T47D (cell line): Measurements from ENCODE around the gene DMBX1.

Source experiments
- DNase-seq, 2 experiments: peaks; one replicate each; pipeline versions ENCODE4 v3.0.0 to v3.0.0-alpha.2; 2011 to 2012; ENCODE audit warnings: low read depth in 1 of 2, low spot score in 1 of 2
- JUND ChIP-seq: IDR thresholded peaks from 2 replicates; pipeline ENCODE4 v1.6.1; 2012; ENCODE audit warnings: low read depth
- in situ Hi-C: cut with HindIII; loops from 2 replicates; pipeline ENCODE4 v1.10.0; 2016; ENCODE audit warnings: low sequenced_read_pairs, low pct_unique_long_range_greater_than_20kb

DMBX1 gene

GRCh38 chr1:46506470-46507219, 17.0 kb downstream of the DMBX1 start:
- no peak for TF ChIP-seq JUND
- no peak for DNase-seq
- in situ Hi-C loops = no loop called here

GRCh38 chr1:46508757-46509156, 19.1 kb downstream of the DMBX1 start:
- in situ Hi-C loops = no loop called here
- TF ChIP-seq JUND = no peak
- no peak for DNase-seq

GRCh38 chr1:46510341-46510997, 20.8 kb downstream of the DMBX1 start:
- no peak for DNase-seq
- no peak for TF ChIP-seq JUND
- in situ Hi-C loops = no loop called here

GRCh38 chr1:46510998-46511365, 21.3 kb downstream of the DMBX1 start:
- in situ Hi-C loops = no loop called here
- no peak for TF ChIP-seq JUND

DNA sequence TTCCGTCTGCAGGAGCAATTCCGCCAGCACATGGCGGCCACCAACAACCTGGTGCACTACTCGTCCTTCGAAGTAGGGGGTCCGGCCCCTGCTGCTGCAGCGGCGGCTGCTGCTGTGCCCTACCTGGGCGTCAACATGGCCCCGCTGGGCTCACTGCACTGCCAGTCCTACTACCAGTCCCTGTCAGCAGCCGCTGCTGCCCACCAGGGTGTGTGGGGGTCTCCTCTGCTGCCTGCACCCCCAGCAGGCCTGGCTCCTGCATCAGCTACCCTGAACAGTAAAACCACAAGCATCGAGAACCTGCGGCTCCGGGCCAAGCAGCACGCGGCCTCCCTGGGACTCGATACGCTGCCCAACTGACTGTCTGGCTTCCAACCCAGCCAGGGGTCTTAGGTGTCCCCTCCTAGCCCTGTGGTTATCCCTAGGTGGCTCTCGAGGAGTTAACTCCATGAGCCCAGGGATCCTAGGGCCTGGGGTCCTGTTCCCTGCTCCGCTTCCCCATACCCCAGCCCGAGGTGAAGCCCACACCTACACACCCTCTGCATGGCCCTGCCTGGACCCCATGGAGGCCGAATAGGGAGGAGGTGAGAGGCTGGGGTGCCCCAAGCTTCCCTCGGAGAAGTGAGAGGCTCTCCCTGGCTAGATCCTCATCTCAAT, 22.6 kb downstream of the DMBX1 start:
- DNase-seq = no peak
- no peak for TF ChIP-seq JUND
- in situ Hi-C loops = no loop called here

More at GRCh38 chr1:46510998-46511365, 21.3 kb downstream of the DMBX1 start:
- DNase-seq = no peak

GRCh38 chr1:46512792-46513190, 23.2 kb downstream of the DMBX1 start:
- no peak for DNase-seq
- in situ Hi-C loops = no loop called here
- TF ChIP-seq JUND = no peak

DNA sequence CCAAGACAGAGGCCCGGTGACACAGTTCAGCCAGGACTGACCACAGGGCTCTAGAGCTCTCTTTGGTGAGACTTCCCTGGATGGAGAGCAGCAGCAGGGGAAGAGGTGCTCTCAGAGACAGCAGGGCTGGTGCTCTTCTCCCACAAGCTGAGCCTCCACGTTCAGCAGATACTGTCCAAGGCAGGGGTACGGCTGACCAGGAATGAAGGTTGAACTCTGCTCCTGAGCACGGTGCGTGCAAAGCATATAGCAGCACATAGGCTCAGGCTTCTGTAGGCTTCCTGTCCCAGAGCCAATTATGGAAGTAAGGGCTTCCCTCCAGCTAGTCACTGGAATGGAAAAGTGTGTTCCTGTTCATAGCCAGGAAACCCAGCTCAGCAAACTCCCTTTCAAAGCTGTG, 23.9 kb downstream of the DMBX1 start:
- no peak for TF ChIP-seq JUND
- no peak for DNase-seq
- in situ Hi-C loops = no loop called here

- in situ Hi-C loops = no loop called here
These were observed 25.9 kb downstream of the DMBX1 start for GRCh38 chr1:46515576-46515975.

GRCh38 chr1:46516200-46516950, 26.7 kb downstream of the DMBX1 start:
- in situ Hi-C loops = no loop called here
- no peak for DNase-seq
- TF ChIP-seq JUND = no peak

More at GRCh38 chr1:46515576-46515975, 25.9 kb downstream of the DMBX1 start:
- no peak for TF ChIP-seq JUND
- DNase-seq = no peak

- no peak for TF ChIP-seq JUND
- peak; percentile 80 to 87 for DNase-seq
- in situ Hi-C loops = no loop called here
These were observed 27.5 kb downstream of the DMBX1 start for GRCh38 chr1:46517010-46517600.

GRCh38 chr1:46517932-46518498, 28.4 kb downstream of the DMBX1 start:
- in situ Hi-C loops = no loop called here
- TF ChIP-seq JUND = no peak
- no peak for DNase-seq

DNA sequence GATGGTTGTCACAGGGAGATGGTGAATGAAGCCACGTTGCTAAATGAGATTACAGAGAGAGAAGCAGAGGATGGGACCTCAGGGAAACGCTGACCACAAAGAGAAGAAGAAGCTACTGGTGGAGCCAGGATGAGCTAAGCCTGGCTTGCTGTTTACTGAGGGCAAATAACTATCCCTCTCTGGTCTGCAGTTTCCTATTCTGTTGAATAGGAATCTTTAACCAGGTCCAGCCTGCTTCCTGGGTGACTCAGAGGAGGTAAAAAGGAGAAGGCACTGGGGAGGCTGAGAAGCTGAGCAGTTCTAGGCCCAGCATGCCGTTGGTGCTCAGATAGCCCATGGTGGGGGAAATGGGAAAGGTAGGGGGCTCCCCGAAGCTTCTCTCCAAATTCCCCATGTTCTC, 29.6 kb downstream of the DMBX1 start:
- no peak for DNase-seq
- no peak for TF ChIP-seq JUND
- in situ Hi-C loops = no loop called here
